ENCODE data around the gene TSPAN5. TPM values are rescaled to one million over a fixed set of nuclear protein-coding genes. Genes with fewer than 3 reads are reported as not detected.

TSPAN5 gene
- total RNA-seq, 1 donor from 2014 or later: 24.9 TPM

DNA sequence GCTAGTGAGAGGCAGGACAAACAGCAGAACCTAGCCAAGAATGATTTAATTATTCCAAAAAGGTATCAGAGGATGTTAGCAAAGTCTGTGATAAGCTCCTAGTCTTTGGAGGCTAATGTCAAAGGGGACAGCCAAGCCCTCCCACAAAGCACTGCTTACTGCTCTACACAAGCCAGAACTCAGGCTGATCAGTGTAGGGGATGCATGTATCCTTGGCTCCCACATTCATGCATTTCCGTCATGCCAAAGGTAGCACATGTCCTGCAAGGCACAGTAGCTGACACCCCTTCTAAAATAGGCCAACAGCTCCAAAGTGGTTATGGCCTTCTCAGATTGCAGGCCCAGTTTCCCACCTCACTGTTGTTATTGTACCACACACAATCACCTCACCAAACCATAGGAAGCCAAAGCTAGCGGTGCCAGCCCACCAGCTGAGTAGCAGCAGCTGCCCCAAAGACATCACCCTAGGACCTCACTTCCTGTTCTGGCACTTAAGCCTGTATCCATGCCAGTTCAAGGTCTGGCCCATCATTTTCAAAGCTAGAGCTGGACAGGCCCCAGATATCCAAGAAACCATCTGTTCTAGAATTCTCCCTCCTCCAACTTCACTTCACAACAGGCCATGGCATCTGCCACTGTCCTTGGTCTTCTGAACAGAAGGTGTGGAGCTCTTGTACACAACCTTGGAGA, 40.9 kb downstream of the TSPAN5 start:
- TF ChIP-seq, protein P1, sequence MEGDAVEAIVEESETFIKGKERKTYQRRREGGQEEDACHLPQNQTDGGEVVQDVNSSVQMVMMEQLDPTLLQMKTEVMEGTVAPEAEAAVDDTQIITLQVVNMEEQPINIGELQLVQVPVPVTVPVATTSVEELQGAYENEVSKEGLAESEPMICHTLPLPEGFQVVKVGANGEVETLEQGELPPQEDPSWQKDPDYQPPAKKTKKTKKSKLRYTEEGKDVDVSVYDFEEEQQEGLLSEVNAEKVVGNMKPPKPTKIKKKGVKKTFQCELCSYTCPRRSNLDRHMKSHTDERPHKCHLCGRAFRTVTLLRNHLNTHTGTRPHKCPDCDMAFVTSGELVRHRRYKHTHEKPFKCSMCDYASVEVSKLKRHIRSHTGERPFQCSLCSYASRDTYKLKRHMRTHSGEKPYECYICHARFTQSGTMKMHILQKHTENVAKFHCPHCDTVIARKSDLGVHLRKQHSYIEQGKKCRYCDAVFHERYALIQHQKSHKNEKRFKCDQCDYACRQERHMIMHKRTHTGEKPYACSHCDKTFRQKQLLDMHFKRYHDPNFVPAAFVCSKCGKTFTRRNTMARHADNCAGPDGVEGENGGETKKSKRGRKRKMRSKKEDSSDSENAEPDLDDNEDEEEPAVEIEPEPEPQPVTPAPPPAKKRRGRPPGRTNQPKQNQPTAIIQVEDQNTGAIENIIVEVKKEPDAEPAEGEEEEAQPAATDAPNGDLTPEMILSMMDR (conservative IDR thresholded peaks at IDR 0.05; ENCODE audit: low read depth, low read length): no peak

DNA sequence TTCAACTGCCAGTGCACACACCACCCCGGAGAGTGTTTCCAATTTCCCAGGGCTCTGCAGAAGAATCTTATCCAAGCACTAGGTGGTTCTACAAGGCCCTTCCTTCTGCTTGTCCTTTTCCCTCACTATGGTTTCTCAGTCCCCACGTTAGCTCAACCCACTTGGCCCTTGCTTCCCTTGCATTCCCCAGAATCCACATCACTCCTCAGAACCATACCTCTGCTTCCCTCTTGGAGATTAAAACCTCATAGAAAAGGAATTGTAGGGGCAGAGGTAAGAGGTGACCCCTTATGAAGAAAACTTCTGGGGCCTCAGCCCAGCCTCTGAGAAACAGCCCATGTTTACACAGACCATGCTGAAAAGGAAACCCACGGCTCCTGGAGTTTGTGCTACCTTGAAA, 42.4 kb downstream of the TSPAN5 start:
- no peak overlapping the region for H3K4me3 ChIP-seq (ENCODE audit: low read depth, low read length)
- TF ChIP-seq, protein P1 (conservative IDR thresholded peaks at IDR 0.05; ENCODE audit: low read depth, low read length): no peak
- DNase-seq (ENCODE audit: low read depth): no peak

More for the DNA sequence above, 40.9 kb downstream of the TSPAN5 start:
- no peak overlapping the region for H3K4me3 ChIP-seq (ENCODE audit: low read depth, low read length)
- DNase-seq (ENCODE audit: low read depth): no peak

DNA sequence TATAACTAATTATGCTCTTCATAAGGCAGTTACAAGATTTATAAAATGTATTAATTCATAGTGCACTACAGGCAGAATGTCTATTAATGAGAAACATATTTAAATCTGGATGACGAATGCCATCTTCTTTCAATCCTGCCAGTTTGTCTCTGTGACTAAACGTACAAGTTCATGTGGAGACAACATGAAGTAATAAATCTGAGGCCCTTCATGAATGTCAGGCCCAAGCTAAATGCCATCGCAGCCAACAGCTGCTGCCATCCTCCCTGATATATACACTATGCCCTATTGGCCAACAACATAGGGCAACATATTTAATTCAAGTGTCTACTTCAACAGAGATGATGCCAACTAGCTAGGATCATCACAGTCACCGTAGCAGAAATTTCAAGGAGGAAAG, 43.7 kb downstream of the TSPAN5 start:
- TF ChIP-seq, protein P1 (conservative IDR thresholded peaks at IDR 0.05; ENCODE audit: low read depth, low read length): no peak
- no peak overlapping the region for H3K4me3 ChIP-seq (ENCODE audit: low read depth, low read length)
- DNase-seq (ENCODE audit: low read depth): no peak

DNA sequence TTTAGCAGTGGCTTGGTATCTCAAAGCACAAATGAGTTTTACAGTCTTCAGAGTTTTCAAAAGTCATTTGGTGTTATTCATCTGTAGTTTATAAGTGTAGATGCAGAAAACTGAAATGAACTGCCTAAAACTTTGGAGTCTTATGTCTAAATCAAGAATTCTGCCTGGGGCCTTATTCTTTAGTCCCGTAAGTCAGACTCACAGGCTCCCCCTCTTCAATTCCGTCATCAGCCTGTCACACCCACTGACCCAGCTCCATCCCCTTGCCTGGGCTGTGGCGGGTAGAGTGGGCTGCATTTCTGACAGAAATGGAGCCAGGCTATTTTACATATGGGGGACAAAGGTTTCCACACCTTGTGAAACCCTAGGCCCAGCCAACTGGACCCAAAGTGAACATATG, 44.3 kb downstream of the TSPAN5 start:
- TF ChIP-seq, protein P1 (conservative IDR thresholded peaks at IDR 0.05; ENCODE audit: low read depth, low read length): no peak
- H3K4me3 ChIP-seq (ENCODE audit: low read depth, low read length): no peak overlapping the region
- no peak for DNase-seq (ENCODE audit: low read depth)

DNA sequence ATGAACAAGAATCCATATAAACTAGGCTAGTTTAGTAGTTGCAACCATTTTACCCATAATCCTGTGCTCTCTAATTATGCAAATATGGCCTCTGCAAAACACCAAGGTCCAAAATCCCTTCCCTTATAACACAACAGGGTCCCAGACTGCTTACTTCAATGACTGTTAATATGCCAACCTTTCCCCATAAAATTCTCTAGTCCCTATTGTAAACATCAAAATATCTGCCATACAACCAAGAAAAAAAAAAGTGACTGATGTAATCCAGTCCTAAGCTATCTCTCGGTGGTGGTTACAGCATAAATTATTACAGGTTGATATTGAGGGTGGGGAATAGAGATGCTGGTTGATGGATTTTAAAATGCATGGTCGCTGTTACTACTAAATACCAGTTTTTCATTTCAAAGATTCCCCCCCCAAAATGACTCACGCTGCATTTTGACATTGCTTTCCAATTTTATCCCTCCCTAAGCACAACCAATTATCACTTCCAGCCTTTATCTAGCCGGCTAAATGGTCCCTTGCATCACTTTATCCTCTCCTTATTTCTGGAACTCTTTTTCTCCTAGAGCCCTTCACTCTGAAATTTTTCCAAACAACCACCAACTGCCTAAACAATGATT, 44.8 kb downstream of the TSPAN5 start:
- TF ChIP-seq, protein P1 (conservative IDR thresholded peaks at IDR 0.05; ENCODE audit: low read depth, low read length): no peak
- no peak for DNase-seq (ENCODE audit: low read depth)
- no peak overlapping the region for H3K4me3 ChIP-seq (ENCODE audit: low read depth, low read length)

DNA sequence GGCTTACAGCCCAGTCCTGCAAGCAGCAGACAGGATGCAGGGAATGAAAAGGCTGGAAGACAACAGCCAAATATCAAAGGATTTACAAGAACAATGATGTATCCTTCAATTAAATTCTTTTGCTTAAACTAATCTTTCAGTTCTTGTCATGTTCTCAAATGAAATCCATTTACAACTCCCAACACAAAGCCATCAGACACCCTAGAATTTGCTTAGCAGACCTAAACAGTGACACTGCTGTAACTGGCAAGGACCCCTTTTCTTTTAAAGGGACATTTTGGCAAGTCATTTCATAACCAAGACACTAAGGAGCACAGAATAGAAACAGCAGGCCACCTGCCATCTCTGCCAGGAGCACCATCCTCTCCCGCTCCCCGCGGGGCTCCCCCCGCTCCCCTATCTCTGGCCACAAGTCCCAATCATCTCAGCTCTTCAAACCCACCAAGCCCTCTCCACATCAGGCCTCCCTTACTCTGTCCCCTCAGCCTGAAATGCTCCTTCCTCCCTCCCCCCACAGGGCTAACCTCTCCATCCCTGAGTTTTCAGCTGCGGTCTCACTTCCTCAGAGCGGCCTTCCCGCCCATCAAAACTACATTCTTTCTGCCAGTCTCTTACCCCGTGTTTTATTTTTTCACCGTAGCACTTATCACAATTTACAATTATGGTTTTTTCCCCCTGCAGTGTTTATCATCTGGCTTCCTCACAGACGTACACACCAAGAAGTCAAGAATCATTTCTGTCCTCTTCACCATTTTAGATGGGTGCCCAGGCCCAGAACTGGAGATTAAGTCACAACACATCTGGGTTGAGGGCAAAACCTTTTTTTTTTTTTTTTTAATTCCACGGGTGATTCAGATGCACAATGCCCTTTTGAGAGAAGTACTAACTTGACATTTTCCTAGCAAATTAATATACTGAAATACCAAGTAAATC, 45.8 kb downstream of the TSPAN5 start:
- no peak for DNase-seq (ENCODE audit: low read depth)
- TF ChIP-seq, protein P1 (conservative IDR thresholded peaks at IDR 0.05; ENCODE audit: low read depth, low read length): no peak
- no peak overlapping the region for H3K4me3 ChIP-seq (ENCODE audit: low read depth, low read length)

Data from epithelial cell of proximal tubule (primary cell).